22Rv1 (cell line): Measurements from ENCODE around the gene ATP6V1E1.

Source experiments
- ZFX ChIP-seq: fragments of 450-650 bp; IDR thresholded peaks from 2 replicates; pipeline ENCODE4 v1.6.1; 2017; ENCODE audit warnings: antibody characterized with exemption, borderline replicate concordance
- TF ChIP-seq, protein P1 (sequence below): fragments of 450-650 bp; IDR thresholded peaks from 2 replicates; pipeline ENCODE4 v1.5.1; 2017; ENCODE audit warnings: mild to moderate bottlenecking

GRCh38 chr22:17548756-17549035 lies 79.9 kb downstream of the ATP6V1E1 start:
- TF ChIP-seq, protein P1, sequence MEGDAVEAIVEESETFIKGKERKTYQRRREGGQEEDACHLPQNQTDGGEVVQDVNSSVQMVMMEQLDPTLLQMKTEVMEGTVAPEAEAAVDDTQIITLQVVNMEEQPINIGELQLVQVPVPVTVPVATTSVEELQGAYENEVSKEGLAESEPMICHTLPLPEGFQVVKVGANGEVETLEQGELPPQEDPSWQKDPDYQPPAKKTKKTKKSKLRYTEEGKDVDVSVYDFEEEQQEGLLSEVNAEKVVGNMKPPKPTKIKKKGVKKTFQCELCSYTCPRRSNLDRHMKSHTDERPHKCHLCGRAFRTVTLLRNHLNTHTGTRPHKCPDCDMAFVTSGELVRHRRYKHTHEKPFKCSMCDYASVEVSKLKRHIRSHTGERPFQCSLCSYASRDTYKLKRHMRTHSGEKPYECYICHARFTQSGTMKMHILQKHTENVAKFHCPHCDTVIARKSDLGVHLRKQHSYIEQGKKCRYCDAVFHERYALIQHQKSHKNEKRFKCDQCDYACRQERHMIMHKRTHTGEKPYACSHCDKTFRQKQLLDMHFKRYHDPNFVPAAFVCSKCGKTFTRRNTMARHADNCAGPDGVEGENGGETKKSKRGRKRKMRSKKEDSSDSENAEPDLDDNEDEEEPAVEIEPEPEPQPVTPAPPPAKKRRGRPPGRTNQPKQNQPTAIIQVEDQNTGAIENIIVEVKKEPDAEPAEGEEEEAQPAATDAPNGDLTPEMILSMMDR, result no peak
- TF ChIP-seq ZFX, result no peak
